GM18873 (cell line): ENCODE results near the gene CNNM3.
"Not testable (repeated sequence)": the region's sequence is repeated elsewhere in the genome, so short reads cannot be mapped to it uniquely, and the experiment has no call there.

Source experiments
- ATAC-seq: cut with Tn5 transposase; IDR thresholded peaks from one replicate; pipeline ENCODE4 v1.9.1; 2021; ENCODE audit warnings: mild to moderate bottlenecking, moderate library complexity, moderate number of reproducible peaks; ENCODE audit not compliant: unreplicated experiment, low FRiP score

Gene CNNM3

GRCh38 chr2:96860065-96861029 lies 44.3 kb downstream of the CNNM3 start:
- ATAC-seq = no peak

GRCh38 chr2:96861074-96861473 lies 45.0 kb downstream of the CNNM3 start:
- no peak for ATAC-seq

GRCh38 chr2:96863056-96863455 lies 47.0 kb downstream of the CNNM3 start:
- not testable (repeated sequence) for ATAC-seq

GRCh38 chr2:96863575-96864342 lies 47.7 kb downstream of the CNNM3 start:
- no peak for ATAC-seq

GRCh38 chr2:96864343-96865091 lies 48.4 kb downstream of the CNNM3 start:
- ATAC-seq = no peak

GRCh38 chr2:96865654-96866053 lies 49.6 kb downstream of the CNNM3 start:
- ATAC-seq = no peak

- no peak for ATAC-seq
Measured at GRCh38 chr2:96866149-96866548, 50.1 kb downstream of the CNNM3 start.

GRCh38 chr2:96866586-96866985 lies 50.5 kb downstream of the CNNM3 start:
- ATAC-seq = no peak

GRCh38 chr2:96866986-96867755 lies 51.1 kb downstream of the CNNM3 start:
- no peak for ATAC-seq

GRCh38 chr2:96867756-96868554 lies 51.9 kb downstream of the CNNM3 start:
- no peak for ATAC-seq

- no peak for ATAC-seq
Measured at GRCh38 chr2:96868555-96869280, 52.6 kb downstream of the CNNM3 start.

GRCh38 chr2:96869281-96869821 lies 53.3 kb downstream of the CNNM3 start:
- no peak for ATAC-seq

- ATAC-seq = no peak
Measured at GRCh38 chr2:96869822-96870625, 54.0 kb downstream of the CNNM3 start, which contains the start of gene SEMA4C. Gene SEMA4C (minus strand): TSS chr2:96870080. CDS start chr2:96867886, 2,194 bp downstream.

GRCh38 chr2:96870626-96871255 lies 54.7 kb downstream of the CNNM3 start:
- ATAC-seq = no peak

- no peak for ATAC-seq
Measured at GRCh38 chr2:96872591-96873349, 56.7 kb downstream of the CNNM3 start.

- ATAC-seq = no peak
Measured at GRCh38 chr2:96873651-96874096, 57.6 kb downstream of the CNNM3 start.
